BJ (cell line): Measurements from ENCODE around the gene LRRC46. TPM values are rescaled to one million over a fixed set of nuclear protein-coding genes. Genes with fewer than 3 reads are reported as not detected.

Experiments used
- CTCF ChIA-PET: fragments of 350-600 bp; formaldehyde crosslinking; extraction: SDS; loops from one replicate; lab custom pipeline; 2021; ENCODE audit warnings: antibody characterized with exemption, inconsistent platforms; lab: Yijun Ruan, JAX
- POLR2A ChIA-PET: fragments of 300-600 bp; sonication (Branson Sonifier 250); formaldehyde crosslinking; extraction: SDS; loops from one replicate; lab custom pipeline; 2021; ENCODE audit warnings: antibody characterized with exemption; lab: Charles Lee
- DNase-seq: peaks from one replicate; pipeline ENCODE4 v3.0.0-alpha.2; 2011; ENCODE audit warnings: low read depth
- H3K27me3 ChIP-seq: 2 replicates; pipeline ENCODE4 v1.6.0; 2011; ENCODE audit warnings: low read length; ENCODE audit not compliant: control insufficient read depth, insufficient read depth
- H3K36me3 ChIP-seq: 2 replicates; pipeline ENCODE4 v1.5.1; 2011; ENCODE audit warnings: low read length; ENCODE audit not compliant: control insufficient read depth, insufficient read depth
- H3K4me3 ChIP-seq: 2 replicates; pipeline ENCODE4 v1.5.1; 2011; ENCODE audit warnings: low read depth, mild to moderate bottlenecking, control low read depth, low read length
- CTCF ChIP-seq: IDR thresholded peaks from 2 replicates; pipeline ENCODE4 v1.5.1; 2011; ENCODE audit warnings: low read depth, mild to moderate bottlenecking, control low read depth, inconsistent platforms, low read length, moderate library complexity; ENCODE audit not compliant: insufficient read depth
- polyA plus RNA-seq: library from polyadenylated mRNA; depleted of rRNA; stranded (reverse); fragments of >200 nt; gene quantifications from 2 replicates; pipeline ENCODE4 v1.2.3, GENCODE V29; 2011

The LRRC46 gene
- polyA plus RNA-seq, 1 experiment: 0.58 TPM

- Histone ChIP-seq H3K36me3 (no peaks in the 10 kb centered on the region), H3K27me3 (peaks cover 38% of the 10 kb centered on the region), H3K4me3 (no peak overlapping the region)
- ChIA-PET POLR2A (interaction anchor here (0.7 kb wide), 1 partner anchor 10 kb away, joined by 4 read pairs; no protein-coding TSS in a partner anchor), CTCF (interaction anchor here (1.3 to 20.0 kb wide), 3 partner anchors 6 to 35 kb away, joined by 3 to 875 read pairs (median 190); partner anchors contain the start of genes SCRN2, SP2 and SP6)
- TF ChIP-seq CTCF: no peak
- no peak for DNase-seq
Observed at GRCh38 chr17:47852113-47852949, 20.9 kb downstream of the LRRC46 start.

DNA sequence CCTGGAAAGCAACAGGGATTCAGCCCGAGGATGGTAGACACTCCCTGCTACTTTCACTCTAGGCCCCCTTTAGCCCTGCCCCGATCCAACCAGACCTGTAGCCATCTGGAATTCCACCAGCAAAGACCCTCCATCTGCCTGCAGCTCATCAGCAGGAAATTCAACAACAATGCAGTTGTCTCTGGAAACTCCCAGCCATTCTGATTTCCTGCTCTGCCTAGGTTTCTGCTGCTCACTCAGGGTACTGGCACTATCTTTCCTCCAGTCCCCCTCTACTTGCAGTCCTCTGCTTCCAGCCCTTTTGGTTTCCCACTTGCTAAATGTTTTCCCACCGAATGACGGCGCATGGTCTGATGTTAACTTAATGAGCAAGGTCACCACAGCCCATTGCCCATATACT lies 22.1 kb downstream of the LRRC46 start:
- TF ChIP-seq CTCF: no peak
- POLR2A ChIA-PET: no interaction called here
- CTCF ChIA-PET: interaction anchor here (16.0 to 20.0 kb wide), 2 partner anchors 8 to 34 kb away, joined by 190 to 875 read pairs; partner anchors contain the start of genes SCRN2, SP2 and SP6
- Histone ChIP-seq H3K27me3 (peaks cover 36% of the 10 kb centered on the region), H3K4me3 (no peak overlapping the region), H3K36me3 (no peaks in the 10 kb centered on the region)
- DNase-seq: no peak

GRCh38 chr17:47855737-47856136 lies 24.3 kb downstream of the LRRC46 start:
- H3K27me3 ChIP-seq: peaks cover 35% of the 10 kb centered on the region
- ChIA-PET POLR2A (no interaction called here), CTCF (interaction anchor here (1.0 to 16.0 kb wide), 4 partner anchors 10 to 42 kb away, joined by 3 to 190 read pairs (median 18); partner anchors contain the start of genes SCRN2 and SP6)
- no peak for DNase-seq
- no peak overlapping the region for H3K4me3 ChIP-seq
- TF ChIP-seq CTCF: no peak
- no peaks in the 10 kb centered on the region for H3K36me3 ChIP-seq

DNA sequence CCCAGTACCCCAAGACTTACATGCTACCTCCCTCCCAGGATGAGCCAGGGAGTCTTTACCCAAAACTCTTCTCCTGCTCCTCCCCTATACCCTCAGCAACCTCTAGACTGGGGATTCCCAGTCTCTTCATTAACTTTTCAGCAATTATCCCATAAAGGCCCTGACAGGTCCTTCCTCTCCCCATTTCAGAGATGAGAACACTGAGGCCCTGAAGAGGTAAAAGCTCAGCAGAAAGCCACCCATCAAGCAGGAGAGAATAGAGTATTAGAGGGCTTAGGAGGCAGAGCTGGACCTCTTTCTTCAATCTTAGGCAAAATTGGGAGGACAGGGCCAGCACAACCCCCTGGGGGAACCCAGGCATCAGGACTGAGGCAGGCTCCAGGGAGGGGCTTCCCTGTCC lies 25.4 kb downstream of the LRRC46 start:
- POLR2A ChIA-PET: no interaction called here
- DNase-seq: no peak
- H3K4me3 ChIP-seq: no peak overlapping the region
- H3K36me3 ChIP-seq: no peaks in the 10 kb centered on the region
- CTCF ChIA-PET: interaction anchor here (5.4 to 16.0 kb wide), 2 partner anchors 11 to 33 kb away, joined by 33 to 190 read pairs; partner anchors contain the start of genes SCRN2 and SP6
- peaks cover 33% of the 10 kb centered on the region for H3K27me3 ChIP-seq
- no peak for TF ChIP-seq CTCF

- ChIA-PET POLR2A (no interaction called here), CTCF (interaction anchor here (5.4 to 16.0 kb wide), 2 partner anchors 12 to 32 kb away, joined by 33 to 190 read pairs; partner anchors contain the start of genes SCRN2 and SP6)
- Histone ChIP-seq H3K4me3 (no peak overlapping the region), H3K27me3 (peaks cover 24% of the 10 kb centered on the region), H3K36me3 (no peaks in the 10 kb centered on the region)
- DNase-seq: no peak
- no peak for TF ChIP-seq CTCF
Observed at GRCh38 chr17:47857551-47858455, 26.3 kb downstream of the LRRC46 start.
